GM21786 (cell line): ENCODE measurements around the gene ARRB1.
"Not testable (repeated sequence)": the region's sequence is repeated elsewhere in the genome, so short reads cannot be mapped to it uniquely, and the experiment has no call there.

Source experiments
- ATAC-seq: cut with Tn5 transposase; IDR thresholded peaks from one replicate; pipeline ENCODE4 v1.9.1; 2021; ENCODE audit not compliant: unreplicated experiment

ARRB1 gene

DNA sequence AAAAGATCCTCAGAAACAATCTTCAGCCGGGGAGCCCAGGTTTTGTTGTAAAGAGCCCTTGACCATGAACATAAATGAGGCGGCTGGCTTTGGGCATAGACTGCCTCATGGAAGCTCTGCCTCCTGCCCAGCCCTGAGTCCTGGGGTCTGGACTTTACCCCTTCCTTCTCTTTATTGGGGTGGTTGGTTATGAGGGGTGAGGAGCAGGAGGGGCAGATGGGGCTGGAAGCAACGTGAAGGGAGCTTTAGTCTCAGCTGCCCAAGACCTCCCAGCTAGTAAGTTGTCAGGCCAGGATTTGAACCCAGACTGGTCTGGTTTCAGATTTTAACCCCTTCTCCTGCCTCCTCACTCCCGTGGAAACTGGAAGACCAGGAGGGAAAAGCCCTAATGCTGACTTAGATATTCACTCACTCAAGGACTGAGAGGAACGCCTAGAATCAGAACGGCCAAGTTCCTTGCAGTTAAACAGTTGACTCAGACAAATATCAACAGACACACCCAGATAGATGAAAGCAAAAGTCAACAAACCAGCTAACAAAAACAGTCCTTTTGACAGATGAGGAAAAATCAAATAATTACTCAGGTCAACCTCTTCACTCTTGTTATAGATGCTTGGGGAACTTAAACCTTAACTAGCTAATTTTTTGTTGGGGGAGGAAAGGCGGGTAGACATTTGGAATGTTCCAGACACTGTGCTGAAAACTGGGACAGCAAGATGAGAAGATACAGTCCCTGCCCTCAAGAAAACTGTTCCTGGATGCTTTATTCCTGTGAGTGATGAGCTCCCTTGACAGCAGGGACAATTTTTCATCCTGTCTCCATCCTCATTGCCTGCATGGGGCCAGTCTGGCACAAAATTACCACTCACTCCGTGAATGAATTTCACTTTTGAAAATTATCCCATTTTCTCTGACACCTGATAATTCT lies 20.8 kb upstream of the ARRB1 start:
- no peak for ATAC-seq

DNA sequence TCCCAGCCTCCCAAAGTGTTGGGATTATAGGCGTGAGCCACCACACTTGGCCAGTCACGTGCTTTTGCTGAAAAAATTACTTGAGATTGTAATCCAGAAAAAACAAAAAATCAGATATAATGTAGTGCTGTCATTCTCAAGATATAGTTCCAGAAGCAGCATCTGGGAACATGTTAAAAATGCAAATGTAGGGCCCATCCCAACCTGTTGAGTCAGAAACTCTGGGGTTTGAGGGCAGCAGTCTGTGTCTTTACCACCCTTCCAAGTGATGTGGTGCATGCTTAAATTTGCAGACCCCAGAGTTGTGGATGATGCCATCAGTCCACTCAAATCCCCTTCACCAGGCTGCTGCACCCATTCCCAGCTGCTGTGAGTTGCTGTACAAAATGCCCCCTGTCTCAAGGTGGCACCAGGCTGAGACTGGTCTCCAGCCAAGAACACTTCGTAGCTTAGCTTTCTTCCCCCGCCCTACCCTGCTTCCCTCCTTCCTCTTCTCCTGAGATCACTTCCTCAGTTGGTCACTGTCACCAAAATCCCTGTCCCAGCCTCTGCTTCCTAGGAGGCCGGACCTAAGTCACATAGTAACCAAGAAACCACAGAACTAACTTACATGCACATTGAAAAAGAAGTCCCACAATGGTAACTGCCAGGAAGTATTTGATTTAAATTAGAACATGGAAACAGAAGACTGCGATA lies 18.2 kb upstream of the ARRB1 start:
- ATAC-seq = no peak

- ATAC-seq = not testable (repeated sequence)
Observed at GRCh38 chr11:75366826-75367225, 15.4 kb upstream of the ARRB1 start.

- ATAC-seq = no peak
Observed at GRCh38 chr11:75365711-75366181, 14.3 kb upstream of the ARRB1 start.

DNA sequence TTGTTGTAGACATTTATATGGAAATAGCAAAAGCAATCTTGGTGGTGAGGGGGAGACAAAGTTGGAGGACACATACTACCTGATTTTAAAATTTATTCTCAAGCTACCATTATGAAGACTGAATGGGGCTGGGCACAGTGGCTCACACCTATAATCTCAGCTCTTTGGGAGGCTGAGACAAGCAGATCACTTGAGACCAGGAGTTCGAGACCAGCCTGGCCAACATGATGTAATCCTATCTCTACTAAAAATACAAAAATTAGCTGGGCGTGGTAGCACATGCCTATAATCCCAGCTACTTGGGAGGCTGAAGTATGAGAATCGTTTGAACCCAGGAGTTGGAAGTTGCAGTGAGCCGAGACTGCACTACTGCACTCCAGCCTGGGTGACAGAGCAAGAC lies 10.8 kb upstream of the ARRB1 start:
- ATAC-seq = not testable (repeated sequence)

- ATAC-seq = no peak
Observed at GRCh38 chr11:75356613-75357012, 5.2 kb upstream of the ARRB1 start.

DNA sequence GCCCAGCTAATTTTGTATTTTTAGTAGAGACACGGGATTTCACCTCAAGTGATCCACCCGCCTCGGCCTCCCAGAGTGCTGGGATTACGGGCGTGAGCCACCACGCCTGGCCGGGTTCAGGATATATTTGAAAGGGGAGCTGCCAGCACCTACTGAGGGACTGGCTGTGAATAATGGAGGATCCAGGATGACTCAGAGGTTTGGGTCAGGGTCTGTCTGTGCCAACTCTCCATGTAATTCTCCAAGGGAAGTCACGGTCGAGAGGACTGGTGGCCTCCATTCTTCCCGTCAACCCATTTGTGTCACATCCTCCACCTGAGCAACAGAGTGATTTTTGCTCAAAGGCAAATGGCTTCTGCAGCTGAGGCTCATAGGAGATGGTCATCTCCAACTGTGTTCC lies 3.6 kb upstream of the ARRB1 start:
- no peak for ATAC-seq

GRCh38 chr11:75352588-75353206 lies 1.2 kb upstream of the ARRB1 start:
- no peak for ATAC-seq

DNA sequence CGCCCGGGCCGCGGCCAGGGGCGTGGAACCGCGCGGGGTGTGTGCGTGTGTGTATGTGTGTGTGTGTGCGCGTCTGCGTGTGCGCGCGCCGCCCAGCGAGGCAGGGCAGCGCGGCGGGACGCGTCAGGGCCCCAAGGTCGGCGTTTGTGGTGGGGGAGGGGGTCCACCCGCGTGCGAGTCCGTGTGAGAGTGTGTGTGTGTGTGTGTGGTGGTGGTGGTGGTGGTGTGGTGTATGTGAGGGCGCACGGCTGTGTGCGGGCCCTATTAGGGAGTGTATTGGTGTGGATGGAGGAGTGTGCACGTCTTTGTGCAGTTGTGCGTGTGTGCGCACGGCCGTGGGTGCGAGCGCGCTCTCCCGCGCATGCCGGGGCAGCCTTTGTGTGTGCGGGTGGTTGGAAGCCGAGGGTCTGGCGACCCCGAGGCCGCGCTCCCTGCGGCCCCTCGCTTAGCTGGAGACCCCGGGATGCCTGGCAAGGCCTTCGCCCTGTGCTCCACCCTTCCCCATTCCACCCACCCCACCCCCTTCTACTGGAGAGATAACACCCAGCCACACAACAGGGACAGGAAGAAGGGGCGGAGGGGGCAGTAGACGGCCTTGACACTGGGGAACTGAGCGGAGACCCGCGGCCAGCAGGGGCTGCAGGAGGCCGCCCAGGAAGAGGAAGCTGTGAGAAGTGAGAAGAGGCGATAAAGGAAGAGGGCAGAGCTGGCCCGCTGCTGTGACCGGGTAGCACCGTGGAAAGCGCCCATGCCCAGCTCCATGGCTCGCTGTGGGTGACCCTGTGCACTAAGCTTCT lies 528 bp upstream of the ARRB1 start:
- no peak for ATAC-seq

DNA sequence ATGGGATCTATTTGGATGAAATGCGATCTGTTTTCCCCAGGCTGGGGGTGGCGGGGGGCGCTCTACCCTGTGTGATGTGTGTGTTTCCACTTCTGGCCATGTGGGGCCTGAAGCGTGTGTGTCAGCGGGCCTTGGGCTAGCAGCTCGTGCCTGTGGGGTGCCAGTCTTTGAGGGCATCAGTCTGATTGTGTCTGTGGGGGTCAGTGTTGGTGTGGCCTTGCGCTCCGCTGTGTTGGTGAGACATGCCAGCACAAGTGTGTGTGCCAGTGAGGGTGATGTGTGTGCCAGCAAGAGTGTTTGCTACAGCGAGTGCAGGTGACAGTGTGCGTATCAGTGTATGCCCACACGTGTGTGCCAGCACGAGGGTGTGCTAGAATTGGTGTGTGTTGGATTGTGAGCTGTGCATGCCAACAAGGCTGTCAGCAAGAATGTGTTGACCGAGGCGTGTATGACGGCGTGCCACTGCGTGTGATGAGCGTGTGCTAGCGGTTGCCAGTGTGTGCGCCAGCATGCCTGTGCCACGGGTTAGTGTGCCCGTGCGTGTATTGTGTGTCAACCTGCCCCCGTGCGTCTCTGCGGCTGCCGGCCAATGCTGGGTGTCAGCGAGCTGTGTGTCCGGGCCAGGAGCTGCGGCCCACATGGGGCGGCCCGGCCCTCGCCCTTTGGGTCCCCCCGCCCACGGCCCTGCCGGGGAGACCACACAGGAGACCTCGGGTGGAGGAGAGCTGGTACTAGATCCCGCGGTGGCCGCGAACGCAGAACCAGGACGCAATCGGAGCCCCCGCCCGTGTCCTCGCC lies 519 bp downstream of the ARRB1 start:
- no peak for ATAC-seq

GRCh38 chr11:75350122-75350742 lies 1.2 kb downstream of the ARRB1 start:
- ATAC-seq = no peak

- ATAC-seq = no peak
Observed at GRCh38 chr11:75349521-75350116, 1.8 kb downstream of the ARRB1 start.

GRCh38 chr11:75347781-75348566 lies 3.5 kb downstream of the ARRB1 start:
- ATAC-seq = no peak

DNA sequence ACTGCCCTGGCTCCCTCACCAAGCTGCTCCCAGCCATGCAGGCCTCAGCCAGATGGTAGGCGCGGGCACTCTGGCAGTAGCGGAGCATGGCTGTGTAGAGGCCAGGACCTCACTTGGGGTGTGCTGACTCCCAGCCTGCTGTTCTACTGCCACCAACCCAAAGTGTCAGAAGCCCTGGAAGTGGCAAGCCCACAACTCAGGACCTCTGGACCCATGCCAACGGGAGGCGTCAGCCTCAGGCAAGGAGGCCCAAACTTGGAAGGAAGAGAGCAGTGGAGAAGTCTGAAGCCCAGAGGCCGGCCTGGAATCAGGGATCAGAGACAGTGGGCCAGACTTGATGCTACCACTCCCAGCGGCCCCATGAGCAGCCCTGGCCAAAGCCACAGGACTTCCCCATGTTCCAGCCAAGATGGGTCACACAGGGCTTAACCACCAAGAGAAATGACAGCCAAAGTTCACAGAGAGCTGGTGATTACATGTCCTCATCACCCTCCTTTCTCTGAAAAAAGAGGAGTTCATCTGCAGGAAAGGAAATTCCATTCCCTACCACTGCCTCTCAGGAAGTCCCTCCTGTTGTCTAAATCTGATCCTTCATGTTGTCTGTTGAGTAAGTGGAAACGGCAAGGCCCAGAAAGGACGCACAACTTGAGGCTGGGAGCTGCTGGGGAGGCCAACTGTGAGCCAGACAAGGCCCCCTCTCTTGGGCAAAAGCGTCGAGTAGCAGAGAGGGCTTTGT lies 4.4 kb downstream of the ARRB1 start:
- no peak for ATAC-seq

DNA sequence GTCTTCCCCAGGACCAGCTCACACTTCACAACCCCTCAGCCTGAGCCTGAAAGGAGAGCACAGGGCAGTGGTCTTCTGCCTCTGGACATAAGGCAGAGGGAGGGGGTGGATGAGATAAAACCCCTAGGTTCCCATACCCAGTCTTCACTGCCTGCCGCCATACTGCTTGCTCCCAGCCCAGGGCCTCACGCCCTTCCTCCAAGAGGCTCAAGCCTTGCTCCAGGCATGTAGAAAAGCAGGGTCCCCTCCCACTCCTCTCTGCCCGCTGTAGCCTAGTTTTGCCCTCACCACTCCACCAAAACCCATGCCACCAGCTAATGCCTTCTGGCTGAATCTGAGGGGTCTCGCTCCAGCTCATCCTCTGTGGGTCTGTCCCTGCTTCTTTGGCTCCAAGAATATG lies 5.2 kb downstream of the ARRB1 start:
- no peak for ATAC-seq

- no peak for ATAC-seq
Observed at GRCh38 chr11:75345455-75346160, 5.9 kb downstream of the ARRB1 start.

- no peak for ATAC-seq
Observed at GRCh38 chr11:75344761-75345454, 6.6 kb downstream of the ARRB1 start.
